Superior temporal gyrus (tissue), 1 donor: ENCODE measurements around the gene MAN2A2.
A peak's percentile ranks its signal among the peaks of the same experiment; 100 is the strongest.
"Not testable (repeated sequence)": the region's sequence is repeated elsewhere in the genome, so short reads cannot be mapped to it uniquely, and the experiment has no call there.

Experiments
- DNase-seq: peaks from one replicate; pipeline ENCODE4 v3.0.0-alpha.2; 2016; ENCODE audit errors: extremely low spot score

Gene MAN2A2

GRCh38 chr15:90903733-90904536 lies 833 bp downstream of the MAN2A2 start:
- no peak for DNase-seq

- DNase-seq: no peak
These were observed 1.6 kb downstream of the MAN2A2 start for GRCh38 chr15:90904746-90905145.

- DNase-seq: no peak
These were observed 2.4 kb downstream of the MAN2A2 start for GRCh38 chr15:90905306-90906180.

- no peak for DNase-seq
These were observed 3.2 kb downstream of the MAN2A2 start for GRCh38 chr15:90906181-90906849.

GRCh38 chr15:90907051-90907660 lies 4.1 kb downstream of the MAN2A2 start:
- no peak for DNase-seq

- peak; percentile 71 for DNase-seq
These were observed 4.9 kb downstream of the MAN2A2 start for GRCh38 chr15:90907838-90908507.

- not testable (repeated sequence) for DNase-seq
These were observed 6.3 kb downstream of the MAN2A2 start for GRCh38 chr15:90909449-90909848.

GRCh38 chr15:90909976-90910375 lies 6.9 kb downstream of the MAN2A2 start:
- DNase-seq: no peak

GRCh38 chr15:90910441-90911301 lies 7.6 kb downstream of the MAN2A2 start:
- no peak for DNase-seq

GRCh38 chr15:90911302-90911623 lies 8.2 kb downstream of the MAN2A2 start:
- DNase-seq: no peak

- no peak for DNase-seq
These were observed 9.0 kb downstream of the MAN2A2 start for GRCh38 chr15:90911906-90912769.

GRCh38 chr15:90912770-90913075 lies 9.6 kb downstream of the MAN2A2 start:
- DNase-seq: no peak

GRCh38 chr15:90913398-90913944 lies 10.4 kb downstream of the MAN2A2 start:
- DNase-seq: no peak

GRCh38 chr15:90914305-90915080 lies 11.4 kb downstream of the MAN2A2 start:
- DNase-seq: no peak

- no peak for DNase-seq
These were observed 12.2 kb downstream of the MAN2A2 start for GRCh38 chr15:90915216-90915807.

GRCh38 chr15:90915808-90916440 lies 12.8 kb downstream of the MAN2A2 start:
- DNase-seq: no peak

GRCh38 chr15:90916461-90916860 lies 13.4 kb downstream of the MAN2A2 start:
- no peak for DNase-seq

GRCh38 chr15:90917569-90917968 lies 14.5 kb downstream of the MAN2A2 start:
- no peak for DNase-seq
